Neural progenitor cell (in vitro differentiated cells): ENCODE measurements around the gene BAG5. TPM values are rescaled to one million over a fixed set of nuclear protein-coding genes. Genes with fewer than 3 reads are reported as not detected.

Experiments used
- DNase-seq: peaks from one replicate; pipeline ENCODE4 v3.0.0-alpha.2; 2016; ENCODE audit warnings: low spot score
- H2AFZ ChIP-seq: fragments of 200-600 bp; sonication (generic); replicated peaks from 2 replicates; pipeline ENCODE4 v1.6.1; 2016; ENCODE audit warnings: antibody characterized with exemption
- H3F3A ChIP-seq: fragments of 200-600 bp; sonication (generic); 2 replicates; pipeline ENCODE4 v1.6.1; 2016; ENCODE audit warnings: antibody characterized with exemption, low read depth
- H3K27ac ChIP-seq: fragments of 200-600 bp; sonication (generic); 2 replicates; pipeline ENCODE4 v1.5.1; 2016; ENCODE audit warnings: mild to moderate bottlenecking
- H3K27me3 ChIP-seq: fragments of 200-600 bp; sonication (generic); 2 replicates; pipeline ENCODE4 v1.6.1; 2016; ENCODE audit warnings: mild to moderate bottlenecking, moderate library complexity
- H3K36me3 ChIP-seq: fragments of 200-600 bp; sonication (generic); 2 replicates; pipeline ENCODE4 v1.5.1; 2016
- H3K4me1 ChIP-seq: fragments of 200-600 bp; sonication (generic); 2 replicates; pipeline ENCODE4 v1.6.1; 2016; ENCODE audit warnings: mixed run types
- H3K4me2 ChIP-seq: fragments of 200-600 bp; sonication (generic); 2 replicates; pipeline ENCODE4 v1.6.1; 2016
- H3K4me3 ChIP-seq: fragments of 200-600 bp; sonication (generic); 2 replicates; pipeline ENCODE4 v1.5.1; 2016
- H3K79me2 ChIP-seq: fragments of 200-600 bp; sonication (generic); 2 replicates; pipeline ENCODE4 v1.6.1; 2016; ENCODE audit warnings: low read depth
- H3K9ac ChIP-seq: fragments of 200-600 bp; sonication (generic); 2 replicates; pipeline ENCODE4 v1.6.1; 2016
- H3K9me3 ChIP-seq: fragments of 200-600 bp; sonication (generic); 2 replicates; pipeline ENCODE4 v1.5.1; 2016; ENCODE audit warnings: low read depth
- H4K20me1 ChIP-seq: fragments of 200-600 bp; sonication (generic); 2 replicates; pipeline ENCODE4 v1.6.1; 2016; ENCODE audit warnings: low read depth
- H3K27ac Mint-ChIP-seq: 3 replicates; pipeline ENCODE4 v1.8.0; 2021; ENCODE audit warnings: mixed read lengths
- H3K27me3 Mint-ChIP-seq: 2 replicates; pipeline ENCODE4 v1.8.0; 2022; ENCODE audit warnings: low read depth, mild to moderate bottlenecking, inconsistent platforms, moderate library complexity, mixed read lengths; ENCODE audit not compliant: insufficient read depth
- H3K36me3 Mint-ChIP-seq: 3 replicates; pipeline ENCODE4 v1.8.0; 2021; ENCODE audit warnings: mixed read lengths
- H3K4me1 Mint-ChIP-seq: 3 replicates; pipeline ENCODE4 v1.8.0; 2021; ENCODE audit warnings: mixed read lengths
- H3K4me3 Mint-ChIP-seq: 3 replicates; pipeline ENCODE4 v1.8.0; 2021; ENCODE audit warnings: mild to moderate bottlenecking, moderate library complexity, mixed read lengths
- H3K9me3 Mint-ChIP-seq: 3 replicates; pipeline ENCODE4 v1.8.0; 2020; ENCODE audit warnings: mixed read lengths
- CTCF ChIP-seq: fragments of 200-600 bp; sonication (generic); IDR thresholded peaks from 2 replicates; pipeline ENCODE4 v1.5.1; 2017; ENCODE audit warnings: antibody characterized with exemption, mild to moderate bottlenecking
- EZH2 ChIP-seq: fragments of 200-600 bp; sonication (generic); IDR thresholded peaks from 2 replicates; pipeline ENCODE4 v1.6.1; 2017; ENCODE audit warnings: antibody characterized with exemption, mild to moderate bottlenecking, moderate library complexity
- EZH2phosphoT487 ChIP-seq: fragments of 200-600 bp; sonication (generic); IDR thresholded peaks from 2 replicates; pipeline ENCODE4 v1.6.1; 2017; ENCODE audit warnings: antibody characterized with exemption
- total RNA-seq: library from RNA; depleted of rRNA; stranded (reverse); fragments of >200 nt; gene quantifications from 2 replicates; pipeline ENCODE4 v1.2.3, GENCODE V29; 2015; ENCODE audit warnings: low replicate concordance

The BAG5 gene
- total RNA-seq, 1 donor from 2014 or later: 59.9 TPM

DNA sequence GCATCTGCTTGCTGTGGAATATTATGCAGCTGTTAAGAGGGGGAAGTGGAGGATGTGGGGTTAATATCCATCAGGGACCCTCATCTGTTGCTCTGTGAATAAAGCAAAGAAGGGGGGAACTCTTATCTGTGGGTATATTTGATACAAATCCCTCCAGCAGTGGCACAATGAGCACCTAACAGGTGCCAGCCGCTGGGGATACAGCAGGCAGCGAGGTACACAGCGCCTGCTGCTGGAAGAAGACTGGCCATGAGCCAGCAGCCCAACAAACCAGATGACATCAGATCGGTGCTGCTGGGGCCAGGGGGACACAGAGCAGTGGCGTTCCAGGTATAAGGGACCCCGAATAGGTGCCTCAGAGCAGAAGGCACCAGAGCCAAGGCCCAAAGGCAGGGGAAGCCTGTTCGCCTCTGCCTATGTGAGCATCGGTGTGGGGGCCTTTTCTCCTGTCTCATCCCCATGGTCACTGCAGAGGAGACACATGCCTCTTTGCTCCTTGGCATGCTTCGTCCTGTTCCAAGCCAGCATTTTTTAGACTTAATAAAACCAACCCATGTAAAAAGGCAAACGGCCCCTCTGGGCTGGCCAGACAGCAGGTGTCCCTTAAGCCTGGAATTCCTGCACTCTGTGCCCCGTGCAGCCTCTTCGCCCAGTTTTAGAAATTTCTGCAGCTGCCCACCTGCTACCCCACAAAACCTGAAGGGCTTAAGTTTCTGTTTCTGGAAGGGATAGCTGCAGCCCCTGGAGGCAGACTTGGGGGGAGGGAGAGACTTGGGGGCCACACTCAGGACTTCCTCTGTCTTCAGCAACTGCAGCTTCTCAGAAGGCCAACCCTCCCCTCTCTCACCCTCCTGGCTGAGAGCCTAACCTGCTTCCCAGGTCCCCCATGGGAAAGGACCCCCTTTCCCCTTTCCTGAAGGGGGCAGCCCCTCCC, 38.2 kb downstream of the BAG5 start:
- Histone ChIP-seq H3K79me2 (peaks cover 12% of the 10 kb centered on the region), H2AFZ (no peak overlapping the region), H3K27ac (no peak overlapping the region), H3F3A (peaks cover 44% of the 10 kb centered on the region), H3K4me2 (no peak overlapping the region), H3K27me3 (peaks cover 33% of the 10 kb centered on the region), H3K36me3 (no peaks in the 10 kb centered on the region), H4K20me1 (peaks cover 31% of the 10 kb centered on the region), H3K4me1 (peaks cover 32% of the 10 kb centered on the region), H3K9me3 (no peaks in the 10 kb centered on the region), H3K4me3 (no peak overlapping the region), H3K9ac (no peak overlapping the region)
- peak; percentile 20 for TF ChIP-seq CTCF
- no peak for TF ChIP-seq EZH2phosphoT487
- no peak for TF ChIP-seq EZH2
- Mint-ChIP-seq H3K9me3 (no peaks in the 10 kb centered on the region), H3K4me1 (peaks cover 51% of the 10 kb centered on the region), H3K27ac (peak overlapping the region; percentile 63), H3K4me3 (peak overlapping the region; percentile 79), H3K27me3 (peaks cover 8% of the 10 kb centered on the region), H3K36me3 (peaks cover 5% of the 10 kb centered on the region)
- DNase-seq: no peak

- no peaks in the 10 kb centered on the region for H3K9me3 Mint-ChIP-seq
- peak overlapping the region; percentile 63 for H3K4me3 ChIP-seq
- H3K4me3 Mint-ChIP-seq: peak overlapping the region; percentile 79
- H3K9me3 ChIP-seq: no peaks in the 10 kb centered on the region
- no peak for TF ChIP-seq CTCF
- no peak for TF ChIP-seq EZH2phosphoT487
- TF ChIP-seq EZH2: peak; percentile 14
- peaks cover 37% of the 10 kb centered on the region for H4K20me1 ChIP-seq
- H3K9ac ChIP-seq: no peak overlapping the region
- H2AFZ ChIP-seq: no peak overlapping the region
- H3K36me3 ChIP-seq: no peaks in the 10 kb centered on the region
- H3K27ac Mint-ChIP-seq: no peak overlapping the region
- no peak for DNase-seq
- no peak overlapping the region for H3K27ac ChIP-seq
- H3K27me3 ChIP-seq: peaks cover 33% of the 10 kb centered on the region
- peaks cover 51% of the 10 kb centered on the region for H3F3A ChIP-seq
- peak overlapping the region; percentile 85 for H3K4me2 ChIP-seq
- H3K79me2 ChIP-seq: peaks cover 10% of the 10 kb centered on the region
- peaks cover 6% of the 10 kb centered on the region for H3K36me3 Mint-ChIP-seq
- H3K4me1 Mint-ChIP-seq: peaks cover 52% of the 10 kb centered on the region
- H3K27me3 Mint-ChIP-seq: peaks cover 8% of the 10 kb centered on the region
- peaks cover 35% of the 10 kb centered on the region for H3K4me1 ChIP-seq
Observed at GRCh38 chr14:103523575-103523954, 38.9 kb downstream of the BAG5 start.

DNA sequence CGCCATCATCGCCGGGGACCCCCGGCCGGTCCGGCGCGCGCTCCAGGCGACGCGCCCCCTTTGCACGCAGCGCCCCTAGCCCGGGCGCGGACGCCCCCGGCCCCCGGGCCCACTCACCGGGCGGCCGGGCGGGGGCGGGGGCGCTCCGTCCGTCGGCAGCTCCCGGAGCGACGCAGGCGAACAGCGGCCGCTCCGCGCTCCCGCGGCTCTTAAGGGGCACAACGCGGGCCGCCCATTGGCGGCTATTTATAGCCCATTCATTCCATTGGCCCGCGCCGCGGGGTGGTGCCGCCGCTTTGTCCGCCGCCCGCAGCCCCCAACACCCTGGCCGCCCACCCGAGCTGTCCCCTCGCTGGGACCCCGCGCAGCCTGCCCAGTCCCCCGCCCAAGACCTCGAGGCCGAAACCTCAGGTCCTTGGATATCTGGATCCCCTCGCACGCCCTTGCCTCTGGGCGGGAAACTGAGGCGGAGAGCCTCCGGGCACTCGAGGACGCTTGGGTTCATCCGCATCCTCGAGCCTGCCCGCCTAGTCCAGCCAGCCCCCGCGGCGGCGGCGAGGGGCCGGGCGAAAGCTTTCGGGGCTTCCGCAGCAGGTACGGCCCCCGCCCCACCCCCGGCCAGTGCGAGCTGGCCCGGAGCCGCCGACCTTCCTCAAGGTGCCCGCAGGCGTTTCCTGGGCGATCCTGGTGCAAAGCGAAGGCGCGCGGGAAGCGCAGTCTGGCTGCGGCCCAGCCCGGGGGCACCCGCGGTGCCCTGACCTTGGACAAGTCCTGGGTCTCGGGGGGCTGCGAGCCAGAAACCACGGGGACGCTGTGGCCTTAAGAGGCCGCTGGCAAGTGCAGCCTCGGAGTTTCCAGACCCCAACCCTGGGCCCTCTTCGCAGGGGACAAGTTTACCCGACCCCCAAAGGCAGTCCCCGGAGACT, 39.5 kb downstream of the BAG5 start, which contains the start of gene CKB:
TSS of gene CKB (minus strand) at position 182 of the 926 bp plus-strand sequence. CDS start 337 bp downstream, outside the sequence.
- H3K27ac Mint-ChIP-seq: no peak within 1 kb of the TSS
- Histone ChIP-seq H3F3A (peaks cover 55% of the 10 kb centered on the region), H3K79me2 (peaks cover 10% of the 10 kb centered on the region), H3K27me3 (peaks cover 33% of the 10 kb centered on the region), H3K36me3 (no peaks in the 10 kb centered on the region), H3K4me3 (peak within 1 kb of the TSS; percentile 63), H3K4me2 (peak within 1 kb of the TSS; percentile 85), H3K9me3 (no peaks in the 10 kb centered on the region), H3K27ac (no peak within 1 kb of the TSS), H2AFZ (peak within 1 kb of the TSS; percentile 14), H4K20me1 (peaks cover 42% of the 10 kb centered on the region), H3K4me1 (peaks cover 35% of the 10 kb centered on the region), H3K9ac (no peak within 1 kb of the TSS)
- H3K4me3 Mint-ChIP-seq: peak within 1 kb of the TSS; percentile 87
- DNase-seq: peak; percentile 91
- no peaks in the 10 kb centered on the region for H3K9me3 Mint-ChIP-seq
- H3K36me3 Mint-ChIP-seq: peaks cover 6% of the 10 kb centered on the region
- peaks cover 8% of the 10 kb centered on the region for H3K27me3 Mint-ChIP-seq
- peaks cover 47% of the 10 kb centered on the region for H3K4me1 Mint-ChIP-seq
- TF ChIP-seq EZH2 (peak; percentile 78), CTCF (no peak), EZH2phosphoT487 (peak; percentile 46)
